Muscle layer of colon (tissue), 2 donors: ENCODE measurements around the gene PTPRJ.

ENCODE experiments used
- H3K27ac ChIP-seq: one replicate; pipeline ENCODE4 v1.7.0; 2013; ENCODE audit warnings: low read depth, mild to moderate bottlenecking, low read length, moderate library complexity
- H3K27me3 ChIP-seq, 2 donors: one replicate each; pipeline ENCODE4 v1.7.0; 2013; ENCODE audit warnings: low read length in 2 of 2, mild to moderate bottlenecking in 2 of 2; ENCODE audit not compliant: insufficient read depth in 2 of 2, control insufficient read depth in 1 of 2
- H3K36me3 ChIP-seq: one replicate; pipeline ENCODE4 v1.7.0; 2013; ENCODE audit warnings: mild to moderate bottlenecking, low read length; ENCODE audit not compliant: insufficient read depth
- H3K4me1 ChIP-seq: one replicate; pipeline ENCODE4 v1.7.0; 2013; ENCODE audit warnings: mild to moderate bottlenecking, low read length; ENCODE audit not compliant: insufficient read depth
- H3K4me3 ChIP-seq, 2 donors: one replicate each; pipeline ENCODE4 v1.7.0; 2013; ENCODE audit warnings: low read length in 2 of 2, low read depth in 1 of 2, mild to moderate bottlenecking in 1 of 2, moderate library complexity in 1 of 2
- H3K9ac ChIP-seq: one replicate; pipeline ENCODE4 v1.7.0; 2013; ENCODE audit warnings: low read length
- H3K9me3 ChIP-seq: one replicate; pipeline ENCODE4 v1.7.0; 2013; ENCODE audit warnings: mild to moderate bottlenecking, low read length
- donor health status: abdominal sarcoma.
- donor health status: Adenocarcinoma of cecum.

PTPRJ gene

DNA sequence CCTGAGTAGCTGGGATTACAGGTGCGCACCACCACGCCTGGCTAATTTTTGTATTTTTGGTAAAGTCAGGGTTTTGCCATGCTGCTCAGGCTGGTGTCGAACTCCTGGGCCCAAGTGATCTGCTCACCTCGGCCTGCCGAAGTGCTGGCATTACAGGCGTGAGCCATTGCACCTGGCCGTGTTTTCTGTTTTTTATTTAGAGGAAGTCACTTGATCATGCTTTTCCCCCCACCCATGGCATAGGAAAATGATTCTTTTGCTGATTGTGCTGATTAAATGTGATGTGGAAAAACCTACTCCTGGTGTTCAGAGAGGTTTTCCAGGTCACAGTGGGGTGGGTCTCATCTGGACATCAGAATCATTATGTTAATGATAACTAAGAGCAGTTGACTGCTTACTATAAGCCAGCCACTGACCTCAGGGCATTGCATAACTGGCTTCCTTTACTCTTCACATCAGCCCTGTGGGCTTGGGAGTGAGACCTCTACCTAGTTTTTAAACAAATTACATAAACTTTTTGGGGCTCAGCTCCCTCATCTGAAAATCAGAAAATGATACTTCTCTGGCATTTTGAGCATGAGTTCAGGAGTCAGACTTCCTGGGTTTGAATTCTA lies 71.0 kb downstream of the PTPRJ start:
- Histone ChIP-seq H3K27me3 (no peaks in the 10 kb centered on the region), H3K9me3 (no peaks in the 10 kb centered on the region), H3K4me1 (no peaks in the 10 kb centered on the region), H3K9ac (no peak overlapping the region), H3K36me3 (no peaks in the 10 kb centered on the region), H3K4me3 (no peak overlapping the region), H3K27ac (no peak overlapping the region)

DNA sequence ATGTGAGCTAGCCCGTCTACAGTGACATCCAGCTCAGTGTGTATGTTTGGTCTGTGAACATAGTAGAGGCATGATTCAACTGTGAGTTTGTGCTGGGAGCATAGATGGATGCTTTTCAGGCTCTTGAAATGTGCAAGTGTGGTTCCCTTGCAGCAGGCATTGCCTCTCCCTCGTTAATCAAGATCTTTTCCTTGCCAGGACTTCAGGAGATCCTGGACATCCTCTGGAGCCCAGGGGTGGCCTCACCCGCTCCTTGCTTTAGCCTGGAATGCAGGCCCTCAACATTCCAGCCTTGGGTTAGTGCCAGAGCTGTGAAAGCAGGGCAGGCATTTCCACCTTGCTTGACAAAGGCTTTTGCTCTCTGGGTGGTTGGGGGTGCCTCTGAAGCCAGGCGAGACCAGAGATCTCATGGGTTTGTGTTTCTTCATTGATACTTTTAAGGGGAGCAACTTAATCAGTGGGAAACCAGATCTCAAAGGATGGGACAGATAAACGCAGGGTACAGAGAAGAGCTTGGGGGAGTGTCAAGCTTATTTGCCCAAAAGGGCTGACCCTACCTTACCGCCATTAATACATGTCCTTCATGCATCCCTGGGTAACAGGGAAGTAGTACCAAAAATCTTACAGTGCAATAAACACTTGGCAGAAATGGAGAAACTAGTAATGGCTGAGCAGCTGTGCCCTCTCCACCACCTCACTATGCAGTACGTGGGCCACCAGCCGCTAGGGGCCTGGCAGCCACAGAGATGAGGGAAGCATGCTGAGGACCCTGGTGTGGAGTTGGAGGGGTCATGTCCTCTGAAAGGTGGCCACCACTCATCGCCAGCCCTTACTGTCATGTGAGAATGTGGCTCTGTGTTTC lies 72.1 kb downstream of the PTPRJ start:
- H3K27me3 ChIP-seq = no peaks in the 10 kb centered on the region
- no peaks in the 10 kb centered on the region for H3K4me1 ChIP-seq
- no peak overlapping the region for H3K27ac ChIP-seq
- no peaks in the 10 kb centered on the region for H3K36me3 ChIP-seq
- no peak overlapping the region for H3K9ac ChIP-seq
- H3K9me3 ChIP-seq = no peaks in the 10 kb centered on the region
- H3K4me3 ChIP-seq = no peak overlapping the region

DNA sequence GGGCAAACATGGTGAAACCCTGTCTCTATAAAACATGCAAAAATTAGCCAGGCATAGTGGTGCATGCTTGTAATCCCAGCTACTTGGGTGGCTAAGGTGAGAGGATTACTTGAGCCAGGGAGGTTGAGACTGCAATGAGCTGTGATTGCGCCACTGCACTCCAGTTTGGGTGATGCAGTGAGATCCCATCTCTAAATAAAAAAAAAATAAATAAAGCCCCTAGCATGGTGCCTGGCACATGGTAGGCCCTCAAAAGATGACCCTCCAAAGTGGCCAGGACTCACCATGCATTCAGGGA lies 74.6 kb downstream of the PTPRJ start:
- Histone ChIP-seq H3K4me3 (no peak overlapping the region), H3K9me3 (no peaks in the 10 kb centered on the region), H3K36me3 (no peaks in the 10 kb centered on the region), H3K4me1 (no peaks in the 10 kb centered on the region), H3K27me3 (no peaks in the 10 kb centered on the region), H3K9ac (no peak overlapping the region), H3K27ac (no peak overlapping the region)

DNA sequence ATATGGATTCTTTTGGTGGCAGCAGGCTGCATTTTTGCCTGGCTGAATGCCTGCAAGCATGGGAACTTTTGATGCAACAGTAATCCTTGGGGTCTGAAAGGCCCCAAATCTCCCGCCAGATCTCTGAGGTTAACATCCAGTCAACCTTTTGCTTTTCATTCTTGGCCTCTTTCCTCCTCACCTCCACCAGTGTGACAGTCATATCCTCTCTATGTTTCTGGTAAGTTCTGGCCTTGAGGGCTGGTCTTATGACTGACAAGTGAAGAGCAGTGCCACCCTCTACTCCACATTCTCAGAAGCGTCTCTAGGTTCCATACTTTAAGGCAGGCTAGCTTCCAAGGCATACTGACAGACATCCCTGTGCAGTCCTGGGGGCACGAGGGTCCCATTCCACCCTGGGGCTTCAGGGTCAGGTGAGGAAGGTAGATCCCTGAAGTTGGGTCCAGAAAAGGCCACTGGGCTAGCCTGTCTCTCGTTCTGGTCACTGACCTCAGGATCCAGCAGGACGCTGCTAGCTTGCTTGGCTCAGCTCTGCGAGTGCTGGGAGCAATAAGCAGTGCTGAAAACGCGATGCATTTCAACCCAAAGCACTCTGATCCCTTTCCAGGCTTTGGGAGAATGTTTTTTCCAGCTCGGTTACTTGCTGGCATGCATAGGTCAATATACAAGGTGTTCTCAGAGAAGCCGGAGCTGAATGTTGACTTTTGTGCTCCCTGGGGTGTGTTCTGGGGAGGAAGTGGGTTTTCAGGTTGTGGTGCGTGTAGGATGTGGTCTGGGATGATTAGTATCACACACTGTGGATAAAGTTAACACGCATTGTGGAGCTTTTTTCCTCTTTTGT lies 75.2 kb downstream of the PTPRJ start:
- Histone ChIP-seq H3K9ac (no peak overlapping the region), H3K27ac (no peak overlapping the region), H3K4me3 (no peak overlapping the region)

DNA sequence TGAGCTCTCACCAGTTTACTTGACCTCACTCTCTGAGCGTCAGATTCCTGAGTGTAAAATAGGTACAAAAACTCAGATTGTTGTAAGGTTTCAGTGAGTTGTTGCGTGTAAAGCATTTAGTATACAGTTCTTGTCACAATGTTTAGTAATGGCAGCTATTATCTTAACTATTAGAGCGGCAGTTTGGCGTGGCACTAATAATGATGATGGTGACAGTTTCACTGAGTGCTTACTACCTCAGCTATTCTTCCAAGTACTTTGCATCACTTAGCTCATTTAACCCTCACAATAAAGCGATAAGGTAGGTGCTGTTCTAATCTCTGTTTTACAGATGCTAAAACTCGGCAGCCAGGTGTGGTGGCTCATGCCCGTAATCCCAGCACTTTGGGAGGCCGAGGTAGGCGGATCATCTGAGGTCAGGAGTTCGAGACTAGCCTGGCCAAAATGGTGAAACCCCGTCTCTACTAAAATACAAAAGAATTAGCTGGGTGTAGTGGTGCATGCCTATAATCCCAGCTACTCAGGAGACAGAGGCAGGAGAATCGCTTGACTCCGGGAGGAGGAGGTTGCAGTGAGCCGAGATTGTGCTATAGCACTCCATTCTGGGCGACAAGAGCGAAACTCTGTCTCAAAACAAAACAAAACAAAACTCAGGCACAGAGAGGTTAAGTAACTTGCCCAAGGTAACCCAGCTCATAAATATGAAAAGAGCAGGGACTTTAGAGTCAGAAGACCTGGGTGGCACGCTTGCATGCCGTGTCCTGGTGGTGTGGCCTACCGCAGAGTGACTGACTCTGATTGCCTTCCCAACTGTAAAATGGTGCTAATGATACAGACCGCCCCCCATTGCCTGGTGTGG lies 76.2 kb downstream of the PTPRJ start:
- no peak overlapping the region for H3K4me3 ChIP-seq
- no peak overlapping the region for H3K27ac ChIP-seq
- no peaks in the 10 kb centered on the region for H3K36me3 ChIP-seq
- no peaks in the 10 kb centered on the region for H3K9me3 ChIP-seq
- H3K27me3 ChIP-seq = no peaks in the 10 kb centered on the region
- H3K9ac ChIP-seq = no peak overlapping the region
- no peaks in the 10 kb centered on the region for H3K4me1 ChIP-seq

More for the DNA sequence above, 75.2 kb downstream of the PTPRJ start:
- H3K27me3 ChIP-seq = no peaks in the 10 kb centered on the region
- no peaks in the 10 kb centered on the region for H3K4me1 ChIP-seq
- H3K36me3 ChIP-seq = no peaks in the 10 kb centered on the region
- H3K9me3 ChIP-seq = no peaks in the 10 kb centered on the region

DNA sequence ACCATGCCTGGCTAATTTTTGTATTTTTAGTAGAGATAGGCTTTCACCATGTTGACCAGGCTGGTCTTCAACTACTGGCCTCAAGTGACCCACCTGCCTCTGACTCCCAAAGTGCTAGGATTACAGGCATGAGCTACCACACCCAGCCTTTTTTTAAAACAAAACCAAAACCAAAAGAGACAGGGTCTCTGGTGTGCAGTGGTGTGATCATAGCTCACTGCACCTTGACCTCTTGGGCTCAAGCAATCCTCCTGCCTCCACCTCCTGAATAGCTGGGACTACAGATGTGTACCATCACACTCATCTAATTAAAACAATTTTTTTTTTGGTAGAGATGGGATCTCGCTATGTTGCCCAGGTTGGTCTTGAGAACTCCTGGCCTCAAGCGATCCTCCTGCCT lies 77.7 kb downstream of the PTPRJ start:
- Histone ChIP-seq H3K4me3 (no peak overlapping the region), H3K9ac (no peak overlapping the region), H3K27me3 (no peaks in the 10 kb centered on the region), H3K9me3 (no peaks in the 10 kb centered on the region), H3K4me1 (no peaks in the 10 kb centered on the region), H3K36me3 (no peaks in the 10 kb centered on the region), H3K27ac (no peak overlapping the region)

DNA sequence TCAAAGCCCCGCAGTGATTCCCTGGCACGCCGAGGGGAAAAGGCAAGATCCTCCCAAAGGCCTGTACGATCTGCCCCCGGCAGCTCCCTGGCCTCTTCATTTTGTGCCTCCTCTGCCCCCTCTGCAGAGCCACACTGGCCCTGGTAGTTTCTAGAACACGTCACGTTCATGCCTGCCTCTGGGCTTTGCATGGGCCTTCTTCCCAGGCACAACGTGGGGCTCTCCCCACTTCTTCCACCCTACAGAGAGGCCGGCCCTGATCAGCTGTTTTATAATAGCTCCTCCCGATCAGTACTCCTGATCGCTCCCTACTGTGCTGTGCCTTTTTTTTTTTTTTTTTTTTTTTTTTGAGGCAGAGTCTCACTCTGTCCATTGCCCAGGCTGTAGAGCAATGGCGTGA lies 78.4 kb downstream of the PTPRJ start:
- Histone ChIP-seq H3K4me3 (no peak overlapping the region), H3K27ac (no peak overlapping the region), H3K9ac (no peak overlapping the region), H3K4me1 (peaks cover 3% of the 10 kb centered on the region), H3K9me3 (no peaks in the 10 kb centered on the region), H3K36me3 (no peaks in the 10 kb centered on the region), H3K27me3 (no peaks in the 10 kb centered on the region)

DNA sequence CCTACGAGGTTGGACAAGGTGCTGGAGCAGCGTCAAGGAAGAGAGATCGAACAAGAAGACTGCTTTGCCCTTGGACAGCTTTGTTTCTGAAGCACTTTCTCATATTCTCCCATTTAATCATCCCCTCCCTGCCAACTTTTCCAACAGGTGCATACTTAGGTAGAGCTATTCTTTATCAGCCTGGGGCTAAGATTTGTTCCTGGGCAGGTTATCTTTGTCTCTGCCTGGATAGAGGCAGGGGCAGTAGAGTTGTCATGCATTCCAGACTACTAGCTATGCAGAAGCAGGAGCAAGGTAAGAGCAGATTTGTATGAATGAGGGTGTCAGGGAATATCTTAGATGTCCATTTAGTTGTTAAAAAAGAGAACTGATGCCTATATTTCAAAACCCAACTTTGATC lies 82.3 kb downstream of the PTPRJ start:
- H3K36me3 ChIP-seq = no peaks in the 10 kb centered on the region
- no peak overlapping the region for H3K27ac ChIP-seq
- H3K9me3 ChIP-seq = no peaks in the 10 kb centered on the region
- H3K27me3 ChIP-seq = no peaks in the 10 kb centered on the region
- peaks cover 13% of the 10 kb centered on the region for H3K4me1 ChIP-seq
- H3K9ac ChIP-seq = no peak overlapping the region
- H3K4me3 ChIP-seq = no peak overlapping the region

DNA sequence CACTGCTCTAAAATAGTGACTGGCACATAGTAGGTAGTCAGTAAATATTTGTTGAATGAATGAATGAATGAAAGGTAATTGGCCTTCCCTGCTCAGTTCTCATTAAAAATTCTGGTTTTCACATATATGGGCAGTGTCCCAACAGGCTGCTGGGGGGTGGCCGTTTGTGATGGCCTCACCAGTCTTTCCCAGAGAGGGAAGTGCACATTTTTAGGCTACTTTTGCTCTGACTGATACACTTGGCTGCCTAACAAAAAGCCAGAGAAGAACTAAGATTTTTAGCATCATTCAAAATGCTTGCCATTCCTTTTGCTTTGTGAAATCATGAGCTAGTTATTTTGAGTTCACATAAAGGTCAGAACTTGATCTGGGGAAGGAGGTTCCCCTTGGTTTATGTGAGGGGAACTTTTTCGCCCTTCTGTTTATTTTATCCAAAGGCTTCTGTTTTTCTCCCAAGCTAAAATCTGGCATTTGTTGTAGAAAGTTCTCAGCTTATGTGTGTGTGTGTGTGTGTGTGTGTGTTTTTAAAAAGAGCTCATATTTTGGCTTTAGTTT lies 83.1 kb downstream of the PTPRJ start:
- no peaks in the 10 kb centered on the region for H3K9me3 ChIP-seq
- no peak overlapping the region for H3K27ac ChIP-seq
- H3K9ac ChIP-seq = no peak overlapping the region
- no peaks in the 10 kb centered on the region for H3K36me3 ChIP-seq
- peak overlapping the region in 1 of 2 donors; percentile 26 for H3K4me3 ChIP-seq
- peaks cover 13% of the 10 kb centered on the region for H3K4me1 ChIP-seq
- no peaks in the 10 kb centered on the region for H3K27me3 ChIP-seq

DNA sequence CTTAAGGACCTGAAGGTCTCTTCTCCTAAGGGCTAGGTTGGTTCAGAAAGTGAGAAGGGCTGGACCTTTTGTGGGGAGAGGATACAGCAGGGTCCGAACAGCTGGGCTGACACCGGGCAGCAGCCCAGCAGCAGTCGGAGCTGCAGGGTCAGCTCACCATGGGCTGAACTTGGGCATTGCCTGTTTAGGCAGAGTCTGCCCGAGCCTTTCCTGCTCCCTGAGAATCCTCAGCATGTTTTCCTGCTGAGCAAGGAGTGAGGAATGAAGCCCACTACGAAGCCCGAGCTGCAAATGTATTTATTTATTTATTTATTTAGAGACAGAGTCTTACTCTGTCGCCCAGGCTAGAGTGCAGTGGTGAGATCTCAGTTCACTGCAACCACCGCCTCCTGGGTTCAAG lies 83.9 kb downstream of the PTPRJ start:
- Histone ChIP-seq H3K36me3 (no peaks in the 10 kb centered on the region), H3K9ac (peak overlapping the region; percentile 43), H3K4me3 (peak overlapping the region in 1 of 2 donors; percentile 26), H3K9me3 (no peaks in the 10 kb centered on the region), H3K27me3 (no peaks in the 10 kb centered on the region), H3K4me1 (peaks cover 13% of the 10 kb centered on the region), H3K27ac (peak overlapping the region; percentile 1)
